ENCODE data around the gene FAT1.

FAT1 gene

DNA sequence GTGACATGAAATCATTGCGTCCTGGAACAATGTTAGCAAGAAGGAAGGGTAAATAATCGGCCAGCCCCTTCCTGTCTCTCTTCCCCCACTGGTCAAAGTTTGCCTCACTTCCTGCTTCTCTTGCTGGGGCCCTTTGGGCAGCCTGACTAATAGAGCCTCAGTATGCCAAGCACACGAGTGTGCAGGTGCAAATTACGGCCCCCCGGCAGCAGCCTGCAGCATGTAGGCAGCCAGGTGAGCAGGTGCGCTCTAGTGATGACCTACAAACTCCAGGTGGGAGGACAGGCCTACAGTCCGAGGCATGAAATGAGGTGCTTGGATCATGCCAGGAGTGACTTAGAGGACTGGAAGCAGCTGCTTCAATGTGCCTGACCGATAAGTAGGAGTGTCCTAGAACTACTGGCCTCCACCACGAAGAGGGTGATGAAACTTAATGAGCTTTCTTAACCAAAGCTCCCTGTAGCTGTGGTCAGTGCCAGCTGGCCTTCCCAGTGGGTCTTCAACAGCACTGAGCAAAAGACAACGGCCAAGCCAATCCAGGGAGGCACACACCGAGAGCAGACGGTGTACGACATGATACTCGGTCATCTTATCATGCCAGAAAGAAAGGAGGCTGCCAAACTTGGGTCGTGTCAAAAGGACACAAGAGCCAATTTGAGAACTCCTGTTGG lies 26.1 kb upstream of the FAT1 start:
- no peak for DNase-seq (ENCODE audit: low read depth in 2 of 2)

DNA sequence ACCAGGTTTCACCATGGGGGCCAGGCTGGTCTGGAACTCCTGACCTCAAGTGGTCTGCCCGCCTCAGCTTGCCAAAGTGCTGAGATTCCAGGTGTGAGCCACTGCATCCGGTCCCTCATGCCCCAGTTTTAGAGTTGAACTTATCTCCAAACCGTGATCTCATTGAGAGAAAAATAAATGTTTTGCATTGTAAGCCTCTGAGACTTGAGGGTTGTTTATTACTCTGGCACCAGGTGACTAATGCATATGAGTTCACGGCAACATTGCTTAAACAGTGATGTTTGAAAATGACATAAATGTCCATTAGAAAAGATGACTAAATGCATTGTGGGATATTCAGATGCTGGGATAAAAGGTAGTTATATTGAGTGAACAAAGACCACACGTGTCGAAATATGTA lies 22.9 kb upstream of the FAT1 start:
- DNase-seq (ENCODE audit: low read depth in 2 of 2), result no peak

DNA sequence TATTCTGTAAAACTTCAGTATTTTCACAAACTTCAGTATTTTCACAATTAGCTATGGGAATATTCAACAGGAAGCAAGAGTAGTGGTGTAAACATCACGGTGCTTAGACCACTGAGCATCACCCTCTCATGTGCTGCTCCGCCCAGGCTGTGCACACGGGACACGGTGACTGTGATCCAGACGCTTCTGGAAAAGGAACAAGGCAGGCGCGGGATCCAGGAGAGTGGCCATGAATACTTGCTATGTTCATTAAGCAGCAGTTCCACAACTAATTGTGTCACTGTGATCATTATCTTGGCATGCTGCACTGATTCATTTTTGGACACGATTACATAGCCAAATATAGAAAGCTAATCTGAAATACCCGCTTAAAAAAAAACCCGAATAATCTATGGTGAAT lies 19.6 kb upstream of the FAT1 start:
- DNase-seq (ENCODE audit: low read depth in 2 of 2), result no peak

DNA sequence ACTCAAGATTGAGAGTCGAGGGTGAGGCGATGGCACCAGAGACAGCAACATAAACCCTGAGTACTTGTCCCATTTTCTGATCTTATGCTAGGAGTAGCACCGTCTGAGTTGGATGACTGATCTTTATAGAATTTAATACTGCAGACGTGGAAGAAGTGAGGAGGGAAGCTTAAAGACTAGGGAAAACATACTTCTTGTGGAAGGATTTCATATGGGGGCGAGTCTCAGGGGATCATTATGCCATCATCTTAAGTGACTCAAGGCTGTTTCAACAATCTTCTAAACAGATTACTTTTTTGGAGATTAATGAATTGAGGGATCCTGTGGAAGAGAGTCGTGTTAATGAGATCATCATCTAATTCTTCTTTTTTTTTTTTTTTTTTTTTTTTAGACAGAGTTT lies 17.2 kb upstream of the FAT1 start:
- DNase-seq (ENCODE audit: low read depth in 2 of 2), result no peak

DNA sequence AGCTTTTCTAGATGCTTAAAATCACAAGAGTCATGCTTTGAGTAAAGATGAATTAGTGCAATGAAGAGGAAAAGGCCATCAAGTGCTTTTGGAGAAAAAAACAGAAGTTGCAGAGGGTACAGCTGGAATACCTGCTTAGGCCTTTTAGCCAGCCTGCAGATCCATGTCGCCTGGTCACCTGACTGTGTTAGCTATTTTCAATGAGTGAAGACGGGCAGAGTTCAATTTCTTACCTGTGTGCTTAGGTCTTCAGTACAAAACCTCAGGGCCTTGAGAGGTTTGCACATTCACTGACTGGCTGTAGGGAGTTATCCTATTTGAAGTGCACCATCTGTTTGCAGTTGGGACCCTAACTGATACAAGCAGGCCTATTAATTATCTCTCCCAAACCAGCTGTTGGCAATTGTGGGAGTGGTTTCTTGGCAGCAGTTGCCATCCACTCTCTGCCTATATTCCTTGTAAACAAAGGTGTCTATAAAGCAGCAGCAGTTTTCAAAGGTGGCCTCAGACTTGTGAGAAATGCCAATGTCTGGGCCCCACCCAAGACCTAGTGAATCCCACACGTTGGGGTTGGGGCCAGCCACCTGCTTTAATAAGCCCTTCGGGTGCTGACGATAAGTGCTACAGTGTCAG lies 16.3 kb upstream of the FAT1 start:
- DNase-seq (ENCODE audit: low read depth in 2 of 2), result no peak

DNA sequence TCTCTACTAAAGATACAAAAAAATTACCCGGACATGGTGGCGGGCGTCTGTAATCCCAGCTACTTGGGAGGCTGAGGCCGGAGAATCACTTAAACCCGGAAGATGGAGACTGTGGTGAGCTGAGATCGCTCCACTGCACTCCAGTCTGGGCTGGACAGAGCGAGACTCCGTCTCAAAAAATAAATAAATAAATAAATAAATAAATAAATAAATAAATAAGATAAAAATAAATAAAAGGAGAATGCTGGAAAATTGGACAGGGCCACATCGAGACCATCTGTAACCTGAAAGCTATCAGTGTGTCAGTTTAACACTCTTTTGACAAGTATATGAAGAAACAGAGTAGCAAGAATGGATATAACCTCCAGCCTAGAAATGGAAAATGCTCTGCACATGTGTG lies 15.7 kb upstream of the FAT1 start:
- no peak for DNase-seq (ENCODE audit: low read depth in 2 of 2)

DNA sequence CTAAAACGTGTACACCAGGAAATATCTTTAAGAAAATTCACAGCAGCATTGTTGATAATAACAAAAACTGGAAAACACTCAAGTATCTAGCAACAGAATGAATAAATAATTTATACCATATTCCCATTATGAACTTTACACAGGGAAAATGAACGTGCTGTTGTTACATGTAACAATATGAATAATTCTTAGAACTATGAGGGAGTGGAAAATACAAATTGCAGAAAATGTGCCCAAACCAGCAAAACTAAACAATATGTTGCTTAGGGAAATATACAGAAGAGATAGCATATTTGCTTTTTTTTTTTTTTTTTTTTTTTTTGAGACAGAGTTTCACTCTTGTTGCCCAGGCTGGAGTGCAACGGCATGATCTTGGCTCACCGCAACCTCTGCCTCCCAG lies 14.8 kb upstream of the FAT1 start:
- DNase-seq (ENCODE audit: low read depth in 2 of 2), result no peak

DNA sequence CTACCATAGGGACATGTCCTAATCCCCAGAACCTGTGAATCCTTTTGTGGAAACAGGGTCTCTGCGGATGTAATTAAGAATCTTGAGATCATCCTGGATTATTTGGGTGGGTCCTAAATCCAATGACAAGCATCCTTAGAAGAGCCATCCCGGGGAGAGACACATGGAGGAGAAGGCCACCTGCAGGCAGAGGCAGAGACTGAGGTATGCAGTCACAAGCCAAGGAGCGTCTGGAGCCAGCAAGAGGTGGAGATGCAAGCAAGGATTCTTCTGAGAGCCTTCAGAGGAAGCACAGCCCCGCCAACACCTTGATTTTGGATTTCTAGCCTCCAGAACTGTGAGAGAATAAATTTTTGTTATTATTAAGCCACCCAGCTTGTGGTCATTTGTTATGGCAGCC lies 13.8 kb upstream of the FAT1 start:
- no peak for DNase-seq (ENCODE audit: low read depth in 2 of 2)

DNA sequence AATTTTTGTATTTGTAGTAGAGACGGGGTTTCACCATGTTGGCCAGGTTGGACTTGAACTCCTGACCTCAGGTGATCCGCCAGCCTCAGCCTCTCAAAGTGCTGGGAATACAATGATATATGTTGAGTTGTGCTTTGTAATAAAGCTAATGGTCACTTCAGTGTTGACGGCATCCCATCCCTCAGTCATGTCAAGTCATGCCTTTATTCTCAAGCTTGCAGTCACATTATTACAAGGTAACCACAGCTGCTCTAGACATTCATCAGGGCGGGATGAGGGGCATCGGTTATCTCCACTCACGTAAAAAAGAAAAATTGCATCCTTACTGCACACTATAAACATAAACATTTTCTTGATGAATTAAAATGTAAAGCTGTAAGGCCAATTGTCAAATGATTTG lies 12.8 kb upstream of the FAT1 start:
- DNase-seq (ENCODE audit: low read depth in 2 of 2), result no peak

DNA sequence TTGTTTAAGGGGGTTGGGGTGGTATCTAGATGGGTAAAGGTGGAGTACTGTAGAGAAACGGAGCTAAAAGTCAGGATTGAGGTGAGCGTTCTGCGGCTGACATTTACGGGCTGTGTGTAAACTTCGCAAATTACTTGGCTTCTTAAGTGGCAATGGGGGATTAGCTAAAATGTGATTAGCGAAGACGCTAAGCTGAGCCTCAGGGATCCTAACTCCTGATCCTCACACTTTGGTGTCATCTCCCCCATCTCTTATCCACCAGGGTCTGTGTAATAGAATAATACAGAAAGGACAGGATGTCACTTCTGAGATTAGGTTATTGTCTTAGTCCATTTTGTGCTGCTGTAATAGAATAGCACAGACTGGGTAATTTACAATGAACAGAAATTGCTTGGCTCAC lies 10.6 kb upstream of the FAT1 start:
- DNase-seq (ENCODE audit: low read depth in 2 of 2), result no peak

DNA sequence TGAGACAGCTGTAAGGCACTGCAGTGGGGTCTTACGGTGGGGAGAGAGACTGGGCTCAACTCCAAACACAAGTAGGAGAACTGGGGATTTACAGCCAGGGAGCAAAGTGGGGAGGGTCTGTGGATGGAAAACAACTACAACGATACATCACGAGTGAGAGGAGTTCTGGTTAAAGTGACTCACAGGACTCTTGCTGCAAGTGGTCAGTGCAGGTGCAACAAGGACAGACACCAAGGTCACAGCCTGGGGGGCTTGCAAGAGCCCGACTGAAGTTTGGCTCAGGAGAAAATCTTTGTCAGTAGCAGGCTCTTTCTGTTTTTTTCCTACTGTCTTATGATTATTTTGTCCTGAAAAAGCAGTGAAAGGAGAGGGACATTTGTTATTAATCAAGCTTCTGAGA lies 10.1 kb upstream of the FAT1 start:
- DNase-seq (ENCODE audit: low read depth in 2 of 2), result no peak

DNA sequence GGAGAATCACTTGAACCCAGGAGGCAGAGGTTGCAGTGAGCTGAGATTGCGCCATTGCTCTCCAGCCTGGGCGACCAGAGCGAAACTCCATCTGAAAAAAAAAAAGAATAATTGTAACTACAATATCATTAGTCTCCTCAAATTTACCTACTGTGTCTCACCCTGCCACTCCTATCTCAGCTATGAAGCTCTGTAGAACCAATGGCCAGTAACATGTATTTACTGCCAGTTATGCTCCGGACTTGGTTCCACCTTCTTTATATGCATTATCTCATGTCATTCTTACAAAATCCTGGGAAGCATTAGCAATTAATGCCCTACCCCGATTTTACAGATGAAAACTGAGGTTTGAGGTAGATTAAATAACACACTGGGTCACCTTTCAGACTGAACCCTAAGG lies 7.0 kb upstream of the FAT1 start:
- DNase-seq (ENCODE audit: low read depth in 2 of 2), result no peak

DNA sequence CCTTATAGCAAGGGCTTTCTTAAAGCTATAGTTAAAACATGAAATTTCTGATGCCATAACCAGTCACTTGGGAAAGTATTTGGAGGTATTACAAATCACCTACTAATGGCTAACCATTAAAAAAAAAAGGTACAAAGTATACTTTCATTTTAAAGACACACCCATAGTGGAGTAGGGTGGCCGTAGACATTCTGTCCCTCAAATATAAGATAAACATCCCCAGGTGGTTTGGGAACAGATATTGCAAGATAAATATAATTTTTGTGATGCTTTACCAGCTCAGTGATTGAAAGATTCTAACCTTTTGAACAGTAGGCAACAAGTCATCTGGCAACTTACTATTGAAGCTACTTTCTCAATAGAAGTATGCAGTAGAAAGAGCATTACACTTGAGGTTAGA lies 6.2 kb upstream of the FAT1 start:
- no peak for DNase-seq (ENCODE audit: low read depth in 2 of 2)

DNA sequence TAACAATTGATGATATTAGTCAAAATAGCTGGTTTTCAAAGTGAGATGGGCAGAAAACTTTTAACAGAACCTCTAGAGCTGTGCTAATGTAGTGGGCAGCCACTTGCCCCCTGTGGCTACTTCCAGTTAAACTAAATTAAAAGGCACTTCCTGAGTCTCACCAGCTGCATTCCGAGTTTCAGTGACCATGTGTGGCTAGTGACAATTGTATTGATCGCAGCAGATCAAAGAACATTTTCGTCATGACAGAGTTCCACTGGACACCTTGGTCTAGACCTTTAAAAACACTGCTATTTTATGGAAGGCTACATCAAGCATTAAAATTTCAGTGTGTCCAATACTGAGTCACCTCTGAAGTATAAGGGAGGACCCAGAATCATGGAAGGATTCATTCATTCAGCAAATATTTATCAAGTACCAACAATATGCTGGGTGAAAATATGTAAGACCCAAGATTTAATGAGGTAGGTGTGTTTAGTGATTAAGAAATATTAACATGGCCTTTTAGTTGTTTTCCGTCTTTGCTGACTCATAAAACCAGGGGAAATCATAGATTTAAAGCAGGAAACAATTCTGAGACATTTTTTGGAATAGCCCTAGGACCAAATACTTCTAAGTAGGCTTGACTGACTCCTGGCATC lies 5.1 kb upstream of the FAT1 start:
- no peak for DNase-seq (ENCODE audit: low read depth in 2 of 2)

DNA sequence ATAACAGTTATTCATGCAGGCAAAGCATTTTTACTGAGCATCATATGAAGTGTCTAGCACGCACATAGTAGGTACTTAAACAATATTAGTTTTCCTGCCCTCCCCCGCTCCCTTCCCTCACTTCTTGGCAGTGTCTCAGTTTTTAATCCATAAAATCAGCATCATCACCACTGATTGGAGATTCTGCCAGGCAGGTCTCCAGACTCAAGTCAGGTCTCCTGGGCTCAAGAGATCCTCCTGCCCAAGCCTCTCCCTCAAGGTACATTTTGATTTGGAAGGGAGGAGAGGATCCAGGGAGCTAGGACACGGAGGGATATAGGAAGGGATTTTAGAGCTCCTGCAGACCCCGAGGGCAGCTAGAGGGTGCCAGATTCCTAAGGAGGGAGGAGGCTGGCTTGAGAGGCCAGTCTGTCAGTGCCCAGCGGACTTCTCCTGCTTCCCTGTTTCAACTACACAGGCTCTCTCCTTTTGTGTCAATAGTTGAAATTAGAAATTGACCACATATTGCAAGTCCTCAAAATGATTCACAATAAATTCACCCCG lies 4.4 kb upstream of the FAT1 start:
- no peak for DNase-seq (ENCODE audit: low read depth in 2 of 2)

DNA sequence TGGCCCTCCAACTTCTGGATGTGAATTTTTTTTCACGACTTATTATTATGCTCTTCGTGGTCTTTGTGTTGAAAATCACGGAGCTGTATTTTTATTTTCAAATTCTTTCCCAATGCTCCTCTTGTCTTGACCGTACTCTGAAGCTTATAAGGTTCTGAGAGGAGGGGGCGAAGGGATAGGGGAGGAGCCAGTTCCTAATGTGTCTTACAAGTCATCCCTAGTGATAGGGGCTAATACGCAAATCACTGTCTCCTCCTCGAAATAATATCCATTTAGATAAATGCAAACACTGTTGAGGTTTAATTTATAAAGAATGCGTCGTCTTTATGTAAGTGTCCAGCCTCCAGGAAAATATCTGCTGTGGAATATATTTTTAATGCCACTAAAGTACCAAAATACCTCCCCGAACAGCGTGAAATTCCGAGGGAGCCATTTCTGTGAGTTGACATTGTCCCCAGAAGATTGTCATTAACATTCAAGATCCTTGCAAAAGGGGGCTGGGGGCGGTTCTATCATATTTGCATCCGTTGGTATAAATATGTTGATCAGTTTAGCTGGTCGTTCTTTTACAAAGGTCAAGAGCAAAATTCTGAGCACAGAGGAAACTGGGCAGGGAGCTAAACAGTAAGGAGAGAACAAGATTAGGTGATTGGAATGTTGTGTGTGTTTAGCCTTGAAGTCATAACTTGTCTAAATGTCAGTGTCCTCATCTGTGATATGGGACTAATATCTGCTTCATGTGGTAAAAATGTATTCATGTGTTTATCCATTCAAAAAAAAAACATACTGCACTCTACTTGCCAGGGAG lies 3.7 kb upstream of the FAT1 start:
- no peak for DNase-seq (ENCODE audit: low read depth in 2 of 2)

DNA sequence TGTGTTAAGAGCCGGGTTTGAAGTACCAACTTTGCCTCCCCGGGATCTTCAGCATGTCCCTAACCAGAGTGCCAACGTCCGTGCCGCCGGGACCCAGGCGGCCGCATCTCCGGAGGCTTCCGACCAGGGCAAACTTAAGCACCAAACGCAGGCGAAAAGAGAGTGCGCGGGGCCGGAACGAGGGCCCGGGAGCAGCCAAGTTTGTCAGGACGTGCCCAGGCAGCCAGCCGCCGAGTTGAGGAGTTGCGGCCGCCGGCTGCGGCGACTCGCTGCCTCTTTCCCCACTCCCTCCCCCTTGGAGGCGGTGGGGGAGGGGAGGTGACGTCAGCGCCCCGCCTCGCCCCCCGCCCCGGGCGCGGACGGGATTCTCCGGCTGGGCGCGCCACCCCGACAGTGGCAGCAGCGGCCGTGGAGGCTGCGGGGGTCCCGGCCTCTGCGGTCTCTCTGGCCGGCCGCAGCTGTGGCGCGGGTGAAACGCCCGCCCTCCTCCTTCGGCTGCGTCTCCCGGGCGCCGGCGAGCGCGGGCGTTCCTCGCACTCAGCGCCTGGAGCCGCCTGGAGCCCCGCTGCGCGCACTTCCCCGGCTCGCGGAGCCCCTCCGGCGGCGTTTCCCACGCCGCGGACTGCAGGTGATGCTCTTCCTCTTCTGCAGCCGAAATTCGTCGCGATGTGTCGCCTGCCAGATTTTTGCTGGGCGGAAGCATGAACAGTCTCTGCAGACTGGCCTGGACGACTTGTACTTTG lies 2.9 kb upstream of the FAT1 start:
- no peak for DNase-seq (ENCODE audit: low read depth in 2 of 2)

DNA sequence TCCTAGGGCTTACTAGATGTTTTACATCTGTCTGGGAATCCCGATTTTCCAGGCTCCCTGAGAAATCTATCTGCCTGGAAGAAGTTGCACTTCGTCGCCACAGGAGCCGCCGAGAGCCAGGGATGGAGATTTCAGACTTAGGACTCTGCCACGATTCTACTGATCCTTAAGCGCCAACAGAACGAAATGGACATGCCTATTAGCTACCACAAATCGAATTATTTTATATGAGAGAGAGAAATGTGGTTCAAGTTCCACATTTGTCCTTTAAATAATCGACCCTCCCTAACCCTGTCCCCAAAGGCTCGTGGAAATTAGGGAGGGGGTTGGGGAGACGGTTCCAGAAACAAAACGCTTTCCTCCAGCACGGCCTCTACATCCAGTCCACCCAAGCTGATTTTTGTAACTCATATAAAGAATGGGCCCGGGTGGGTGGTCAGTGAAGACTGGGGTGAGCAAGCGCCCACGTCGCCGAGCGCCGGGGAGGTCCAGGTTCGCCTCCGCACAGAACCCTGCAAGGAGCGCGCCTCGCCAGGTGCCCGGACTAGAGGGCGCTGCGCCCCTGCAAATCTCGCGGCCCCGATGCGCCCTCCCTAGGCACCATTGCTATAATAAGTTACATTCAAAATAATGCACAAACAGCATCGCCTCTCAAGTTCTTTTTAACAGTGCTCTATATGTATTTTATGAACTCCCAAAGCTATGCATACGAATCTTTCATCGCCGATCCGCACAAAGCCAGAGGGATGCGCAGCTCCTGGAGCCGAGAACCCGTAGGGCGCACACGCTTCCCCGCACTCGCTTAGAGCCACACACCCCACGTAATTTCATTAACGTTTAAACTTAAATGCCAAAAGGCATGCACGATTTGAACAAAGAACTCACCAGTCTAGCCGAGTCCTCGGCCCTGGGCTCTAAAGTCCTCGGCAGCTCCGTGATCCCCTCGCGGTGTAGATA lies 2.1 kb upstream of the FAT1 start:
- no peak for DNase-seq (ENCODE audit: low read depth in 2 of 2)

DNA sequence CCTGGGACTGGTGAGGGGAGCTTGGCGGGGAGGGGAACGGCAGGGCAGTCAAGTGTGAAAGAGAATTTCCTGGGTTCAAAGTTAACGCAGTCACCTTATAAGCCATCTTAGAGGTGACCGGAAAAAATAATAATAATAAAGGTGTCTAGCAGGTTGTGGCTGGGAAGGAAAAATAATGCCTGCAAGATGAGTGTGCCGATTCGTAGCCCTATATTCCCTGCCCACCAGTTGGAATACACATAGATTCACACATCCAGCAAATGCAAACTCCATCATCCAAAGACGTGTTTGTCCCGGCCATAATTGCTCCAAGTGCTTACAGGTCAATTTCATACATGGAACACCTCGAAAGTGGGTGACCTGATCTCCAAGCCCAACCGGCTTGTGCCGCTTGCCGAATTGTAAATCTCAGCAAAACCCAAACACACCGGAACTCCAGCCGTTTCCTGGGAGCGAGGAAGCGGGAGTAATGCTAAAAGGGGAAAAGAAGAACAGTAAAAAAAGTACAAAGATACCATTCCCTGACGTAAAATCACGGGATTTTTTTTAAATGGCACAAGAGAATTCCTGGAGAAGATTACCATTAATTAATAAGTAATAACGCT lies 1.3 kb upstream of the FAT1 start:
- no peak for DNase-seq (ENCODE audit: low read depth in 2 of 2)
